Right lobe of liver (tissue), 6 donors: ENCODE measurements around the gene RHOBTB1. TPM values are rescaled to one million over a fixed set of nuclear protein-coding genes. Genes with fewer than 3 reads are reported as not detected.

ENCODE experiments used
- ATAC-seq, 4 donors: fragments of 200-7000 bp; cut with Tn5 transposase; one replicate each; pipeline ENCODE4 v1.9.1; 2020; ENCODE audit warnings: mild to moderate bottlenecking in 4 of 4, moderate library complexity in 4 of 4
- DNase-seq, 3 donors: peaks; one replicate each; pipeline ENCODE4 v3.0.0-alpha.2; 2020
- H3K27ac ChIP-seq, 3 donors: fragments of 200-600 bp; one replicate each; pipeline ENCODE4 v1.8.0; 2022
- H3K27me3 ChIP-seq, 2 donors: fragments of 200-600 bp; one replicate each; pipeline ENCODE4 v1.8.0; 2022
- H3K36me3 ChIP-seq, 4 donors: fragments of 200-600 bp; sonication (generic) in 1 of 4; one replicate each; pipeline versions ENCODE4 v1.5.1 to v1.8.0; 2017 to 2022; ENCODE audit warnings: control low read depth in 1 of 4
- H3K4me1 ChIP-seq, 4 donors: fragments of 200-600 bp; sonication (generic) in 1 of 4; one replicate each; pipeline versions ENCODE4 v1.5.1 to v1.8.0; 2017 to 2022; ENCODE audit warnings: control low read depth in 1 of 4
- H3K4me3 ChIP-seq, 3 donors: fragments of 200-600 bp; one replicate each; pipeline ENCODE4 v1.8.0; 2022
- H3K9me3 ChIP-seq, 4 donors: fragments of 200-600 bp; sonication (generic) in 1 of 4; one replicate each; pipeline versions ENCODE4 v1.5.1 to v1.8.0; 2017 to 2022; ENCODE audit warnings: control low read depth in 1 of 4
- POLR2A ChIP-seq: fragments of 450-650 bp; IDR thresholded peaks from one replicate; pipeline ENCODE4 v1.6.1; 2017; ENCODE audit warnings: antibody characterized with exemption, mild to moderate bottlenecking
- WGBS: methylation state at CpG from one replicate; pipeline ENCODE4 v1.1.6; 2018; ENCODE audit warnings: low coverage, low lambda C conversion rate; ENCODE audit not compliant: insufficient coverage; ENCODE audit errors: missing lambda C conversion rate; 5-methylcytosine and 5-hydroxymethylcytosine counted together
- intact Hi-C, 2 donors: fragments of 100-400 bp; cut with DNase I; formaldehyde crosslinking; loops; one replicate each; pipeline versions ENCODE4 v1.11.2 to v1.14.1; 2022
- total RNA-seq, 6 experiments: library from RNA; depleted of rRNA in 2 of 6; stranded (reverse); fragments of >200 nt in 2 of 6; fragmentation: NEBNext Ultra II Directional in 3 of 6; extraction: Animal tissue kit (Norgen Biotek cat#: 25700) in 3 of 6; gene quantifications; one replicate each; pipeline versions ENCODE4 v1.1.0 to v1.2.4, GENCODE V29; 2016 to 2023
- TF ChIP-seq, protein P1 (sequence below), 4 donors: fragments of 200-600 bp in 3 of 4; fragments of 450-650 bp in 1 of 4; IDR thresholded peaks; one replicate each; pipeline versions ENCODE4 v1.5.1 to v1.8.0; 2016 to 2022; ENCODE audit warnings: antibody characterized with exemption in 4 of 4, mild to moderate bottlenecking in 2 of 4
- donor health status: DM: no; HTN: yes; CAD: no.
- donor health status: DM: no; HTN: no; CAD: no.
- donor health status: DM: no; HTN: no; CAD: no.
- donor health status: DM: no; HTN: yes; CAD: no.
- donor health status: DM: no; HTN: yes; CAD: no.

The RHOBTB1 gene
- total RNA-seq, 6 experiments from 2014 or later = 3.0 to 5.4 (median 4.4) TPM

DNA sequence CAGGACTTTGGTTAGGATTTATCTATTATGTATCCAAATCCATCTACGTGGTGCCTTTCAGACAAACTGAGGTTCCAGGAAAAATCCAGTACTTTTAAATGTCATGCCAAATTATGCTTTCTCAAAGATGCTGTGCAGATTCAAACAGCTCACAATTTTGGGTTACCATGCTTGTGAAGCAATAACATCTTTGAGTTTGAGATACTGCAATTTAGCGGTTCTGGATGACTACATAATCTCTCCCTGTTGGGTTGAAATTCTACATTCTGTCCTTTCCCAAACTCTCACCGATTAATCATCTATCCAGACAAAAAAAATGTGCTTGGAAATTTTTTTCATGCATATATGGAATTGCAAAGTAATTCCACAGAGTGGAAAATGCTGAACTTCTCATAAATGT, 3.5 kb downstream of the RHOBTB1 start:
- no peak overlapping the region for H3K27ac ChIP-seq
- no peak for TF ChIP-seq POLR2A
- WGBS = 52% methylated on average over 3 of the region's 3 CpGs
- no peaks in the 10 kb centered on the region for H3K27me3 ChIP-seq
- no peaks in the 10 kb centered on the region for H3K9me3 ChIP-seq
- peaks cover 0 to 20% (median 0%) of the 10 kb centered on the region in 4 donors for H3K4me1 ChIP-seq
- ATAC-seq = no peak
- intact Hi-C loops = loop anchor here in 1 of 2 donors (10.0 kb wide), 1 partner anchor 46 kb away; no protein-coding TSS in a partner anchor
- H3K4me3 ChIP-seq = no peak overlapping the region
- no peak for DNase-seq
- H3K36me3 ChIP-seq = no peaks in the 10 kb centered on the region

DNA sequence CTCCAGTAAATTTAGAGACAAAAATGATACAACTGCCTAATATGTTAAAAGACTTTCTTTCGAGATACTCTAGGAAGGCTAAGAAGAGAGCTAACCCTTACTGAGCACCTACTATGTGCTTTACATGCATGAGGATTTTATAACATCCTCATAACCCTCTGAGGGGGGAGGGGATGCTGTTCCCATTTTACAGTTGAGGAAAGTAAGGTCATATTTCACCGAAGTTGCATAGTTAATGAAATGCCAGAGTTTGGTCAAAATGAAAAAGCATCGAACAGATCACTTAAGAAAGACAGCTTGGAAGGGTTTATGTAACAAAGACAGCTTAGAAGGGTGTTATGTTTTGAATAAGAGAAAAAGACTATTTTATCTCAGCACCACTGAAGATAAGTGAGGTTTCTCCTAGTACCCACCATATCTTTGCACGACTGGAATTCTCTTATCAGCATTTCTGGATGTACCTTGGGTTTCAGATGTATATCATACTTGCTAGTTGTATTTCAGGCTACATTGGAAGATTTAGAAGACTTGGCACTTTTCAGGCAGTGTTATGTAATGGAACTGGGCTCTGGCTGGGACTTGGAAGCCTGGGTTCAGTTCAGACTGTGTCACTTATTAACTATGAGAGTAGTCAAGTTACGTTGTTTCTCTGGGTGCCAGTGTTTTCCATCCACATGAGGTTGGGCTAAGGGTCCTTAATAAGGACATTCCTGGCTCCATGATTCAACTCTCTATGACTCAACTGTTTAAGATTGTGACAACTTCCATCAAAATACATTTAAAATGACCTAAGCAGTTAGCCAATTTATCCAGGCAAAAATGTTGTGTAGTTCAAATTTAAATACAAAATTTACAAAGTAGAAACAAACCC, 6.0 kb downstream of the RHOBTB1 start:
- Histone ChIP-seq H3K27me3 (no peaks in the 10 kb centered on the region), H3K36me3 (no peaks in the 10 kb centered on the region), H3K4me1 (peaks cover 0 to 12% (median 0%) of the 10 kb centered on the region in 4 donors), H3K27ac (peak overlapping the region in 2 of 3 donors; percentile 3 to 34), H3K4me3 (no peak overlapping the region), H3K9me3 (no peaks in the 10 kb centered on the region)
- no peak for DNase-seq
- TF ChIP-seq POLR2A = no peak
- TF ChIP-seq, protein P1, sequence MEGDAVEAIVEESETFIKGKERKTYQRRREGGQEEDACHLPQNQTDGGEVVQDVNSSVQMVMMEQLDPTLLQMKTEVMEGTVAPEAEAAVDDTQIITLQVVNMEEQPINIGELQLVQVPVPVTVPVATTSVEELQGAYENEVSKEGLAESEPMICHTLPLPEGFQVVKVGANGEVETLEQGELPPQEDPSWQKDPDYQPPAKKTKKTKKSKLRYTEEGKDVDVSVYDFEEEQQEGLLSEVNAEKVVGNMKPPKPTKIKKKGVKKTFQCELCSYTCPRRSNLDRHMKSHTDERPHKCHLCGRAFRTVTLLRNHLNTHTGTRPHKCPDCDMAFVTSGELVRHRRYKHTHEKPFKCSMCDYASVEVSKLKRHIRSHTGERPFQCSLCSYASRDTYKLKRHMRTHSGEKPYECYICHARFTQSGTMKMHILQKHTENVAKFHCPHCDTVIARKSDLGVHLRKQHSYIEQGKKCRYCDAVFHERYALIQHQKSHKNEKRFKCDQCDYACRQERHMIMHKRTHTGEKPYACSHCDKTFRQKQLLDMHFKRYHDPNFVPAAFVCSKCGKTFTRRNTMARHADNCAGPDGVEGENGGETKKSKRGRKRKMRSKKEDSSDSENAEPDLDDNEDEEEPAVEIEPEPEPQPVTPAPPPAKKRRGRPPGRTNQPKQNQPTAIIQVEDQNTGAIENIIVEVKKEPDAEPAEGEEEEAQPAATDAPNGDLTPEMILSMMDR (IDR thresholded peaks at IDR 0.05) = no peak
- ATAC-seq = peak in 3 of 4 donors; percentile 17 to 60 (median 38)
- intact Hi-C loops = no loop called here
- WGBS = 61% methylated on average over 5 of the region's 5 CpGs

GRCh38 chr10:60937022-60937421, 7.0 kb downstream of the RHOBTB1 start:
- no peaks in the 10 kb centered on the region for H3K27me3 ChIP-seq
- ATAC-seq = peak in 3 of 4 donors; percentile 29 to 90 (median 72)
- 29% methylated on average over 4 of the region's 4 CpGs for WGBS
- intact Hi-C loops = no loop called here
- no peak overlapping the region for H3K27ac ChIP-seq
- peak in 1 of 3 donors; percentile 25 for DNase-seq
- no peak overlapping the region for H3K4me3 ChIP-seq
- H3K36me3 ChIP-seq = no peaks in the 10 kb centered on the region
- H3K9me3 ChIP-seq = no peaks in the 10 kb centered on the region
- no peak for TF ChIP-seq POLR2A
- TF ChIP-seq, protein P1 (IDR thresholded peaks at IDR 0.05) = no peak
- peaks cover 0 to 9% (median 0%) of the 10 kb centered on the region in 4 donors for H3K4me1 ChIP-seq

- Histone ChIP-seq H3K27ac (no peak overlapping the region), H3K9me3 (no peaks in the 10 kb centered on the region), H3K4me3 (no peak overlapping the region), H3K27me3 (no peaks in the 10 kb centered on the region), H3K36me3 (no peaks in the 10 kb centered on the region), H3K4me1 (peaks cover 0 to 9% (median 0%) of the 10 kb centered on the region in 4 donors)
- DNase-seq (no peak), ATAC-seq (no peak)
- intact Hi-C loops = no loop called here
- 58% methylated on average over 5 of the region's 6 CpGs for WGBS
- TF ChIP-seq POLR2A = no peak
- TF ChIP-seq, protein P1 (IDR thresholded peaks at IDR 0.05) = no peak
Observed at GRCh38 chr10:60934215-60935175, 9.5 kb downstream of the RHOBTB1 start.
